Stomach (tissue), 9 donors: ENCODE measurements around the gene SPEF1. TPM values are rescaled to one million over a fixed set of nuclear protein-coding genes. Genes with fewer than 3 reads are reported as not detected.

Experiments used
- DNase-seq, 2 donors: peaks; one replicate each; pipeline versions ENCODE4 v3.0.0 to v3.0.0-alpha.2; 2013 to 2019
- H3K27ac ChIP-seq, 5 donors: fragments of 200-600 bp in 4 of 5; sonication (generic) in 4 of 5; one replicate each; pipeline ENCODE4 v1.5.1; 2013 to 2019; ENCODE audit warnings: mild to moderate bottlenecking in 1 of 5, moderate library complexity in 1 of 5
- H3K27me3 ChIP-seq, 3 donors: fragments of 200-600 bp; sonication (generic); one replicate each; pipeline ENCODE4 v1.5.1; 2017 to 2019; ENCODE audit warnings: mixed run types in 1 of 3
- H3K36me3 ChIP-seq, 4 donors: fragments of 200-600 bp; sonication (generic); 1 replicate in 3 of 4; 2 replicates in 1 of 4; pipeline ENCODE4 v1.5.1; 2016 to 2019
- H3K4me1 ChIP-seq, 4 donors: fragments of 200-600 bp; sonication (generic); one replicate each; pipeline ENCODE4 v1.5.1; 2016 to 2019
- H3K4me3 ChIP-seq, 4 donors: fragments of 200-600 bp; sonication (generic) in 3 of 4; one replicate each; pipeline ENCODE4 v1.5.1; 2016 to 2019; ENCODE audit warnings: mild to moderate bottlenecking in 1 of 4
- H3K9me3 ChIP-seq, 4 donors: fragments of 200-600 bp; sonication (generic); one replicate each; pipeline ENCODE4 v1.5.1; 2016 to 2019
- CTCF ChIP-seq, 7 experiments: fragments of 450-650 bp in 4 of 7; fragments of 200-600 bp in 3 of 7; sonication (generic) in 3 of 7; IDR thresholded peaks; one replicate each; pipeline ENCODE4 v1.5.1; 2016 to 2019; ENCODE audit warnings: antibody characterized with exemption in 7 of 7, control low read depth in 2 of 7, mild to moderate bottlenecking in 1 of 7
- EP300 ChIP-seq: sonication (generic); formaldehyde crosslinking; IDR thresholded peaks from one replicate; pipeline ENCODE4 v1.6.1; 2017; ENCODE audit warnings: antibody characterized with exemption
- POLR2A ChIP-seq, 4 donors: fragments of 450-650 bp; IDR thresholded peaks; one replicate each; pipeline ENCODE4 v1.6.1; 2016; ENCODE audit warnings: antibody characterized with exemption in 4 of 4, control low read depth in 2 of 4, mild to moderate bottlenecking in 1 of 4, moderate library complexity in 1 of 4
- POLR2AphosphoS5 ChIP-seq, 3 donors: sonication (generic); formaldehyde crosslinking; IDR thresholded peaks; one replicate each; pipeline ENCODE4 v1.6.1; 2016; ENCODE audit warnings: antibody characterized with exemption in 3 of 3
- WGBS, 5 donors: extraction: QIAGEN DNeasy Blood & Tissue Kit in 3 of 5; methylation state at CpG; one replicate each; pipeline versions ENCODE4 v1.1.5 to v1.1.7; 2013 to 2018; 5-methylcytosine and 5-hydroxymethylcytosine counted together
- intact Hi-C: fragments of 100-400 bp; cut with DNase I; formaldehyde crosslinking; loops from one replicate; pipeline ENCODE4 v1.15.1; 2023; ENCODE audit warnings: low total_unique reads
- polyA plus RNA-seq, 3 donors: library from polyadenylated mRNA; stranded (reverse); fragments of 200-250 nt; gene quantifications; one replicate each; pipeline ENCODE4 v1.2.3, GENCODE V29; 2013
- total RNA-seq, 5 donors: library from RNA; depleted of rRNA; stranded (reverse); fragments of >200 nt; gene quantifications; one replicate each; pipeline versions ENCODE4 v1.1.0 to v1.2.3, GENCODE V29; 2014 to 2016
- donor health status: healthy with polysubstance abuse.
- donor health status: Bipolar disorder and iron deficiency.
- donor health status: healthy.

SPEF1 gene
- total and polyA plus RNA-seq, 8 donors = 0.18 to 0.19 TPM; not detected in 6

DNA sequence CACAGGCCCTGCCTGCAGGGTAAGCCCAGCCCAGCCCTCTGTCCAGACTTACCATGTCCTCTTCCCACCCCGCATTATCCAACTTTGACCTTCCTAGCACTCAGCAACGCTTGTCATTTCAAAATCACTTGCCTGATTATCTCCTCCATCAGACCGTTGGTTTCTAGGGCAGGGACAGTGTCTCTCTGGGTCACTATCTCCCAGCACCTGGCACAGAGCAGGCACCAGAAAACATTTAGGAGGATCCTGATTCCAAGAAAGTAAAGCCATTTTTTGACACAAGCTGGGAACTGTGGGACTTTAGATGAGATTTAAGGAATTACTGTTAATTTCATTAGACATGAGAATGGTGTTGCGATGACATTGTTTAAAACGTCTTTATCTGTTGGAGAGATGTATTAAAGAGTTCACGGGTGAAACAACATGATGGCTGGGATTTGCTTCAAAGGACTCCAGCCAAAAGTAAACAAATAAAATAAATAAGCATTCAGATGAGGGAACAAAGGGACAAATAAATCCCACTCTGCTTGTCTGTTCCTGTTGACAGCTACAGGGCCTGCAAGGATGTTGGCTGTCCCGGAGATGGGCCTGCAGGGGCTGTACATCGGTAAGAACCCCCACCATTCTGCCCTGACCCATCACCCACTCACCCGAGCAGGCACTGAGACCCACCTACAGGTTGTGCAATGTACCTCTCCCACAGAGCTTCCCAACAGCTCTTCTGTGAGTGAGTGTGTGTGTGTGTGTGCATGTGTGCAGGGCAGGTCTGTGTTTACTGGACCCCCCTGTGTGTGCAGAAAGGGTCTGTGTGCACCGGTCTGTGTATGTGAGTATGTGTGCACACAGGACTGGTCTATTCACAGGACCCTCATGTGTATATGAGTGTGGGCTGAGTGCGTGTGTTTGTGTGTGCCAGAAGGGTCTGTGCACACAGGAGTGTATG is 42.9 kb downstream of the SPEF1 start:
- TF ChIP-seq POLR2AphosphoS5 (IDR thresholded peaks at IDR 0.05) (no peak), POLR2A (IDR thresholded peaks at IDR 0.05) (no peak), EP300 (no peak), CTCF (IDR thresholded peaks at IDR 0.05) (no peak)
- H3K27ac ChIP-seq = peak overlapping the region in 1 of 5 donors; percentile 4
- peak in 1 of 2 donors; percentile 3 for DNase-seq
- H3K9me3 ChIP-seq = no peaks in the 10 kb centered on the region
- intact Hi-C loops = no loop called here
- H3K4me1 ChIP-seq = peaks cover 0 to 11% (median 5%) of the 10 kb centered on the region in 4 donors
- no peaks in the 10 kb centered on the region for H3K36me3 ChIP-seq
- H3K27me3 ChIP-seq = peaks cover 0 to 18% (median 2%) of the 10 kb centered on the region in 3 donors
- no peak overlapping the region for H3K4me3 ChIP-seq
- 50 to 56% (median 55%) methylated on average over 10 to 11 of the region's 11 CpGs for WGBS, 5 donors

GRCh38 chr20:3735768-3736167 is 45.5 kb downstream of the SPEF1 start:
- 52 to 69% (median 61%) methylated on average over 4 of the region's 4 CpGs for WGBS, 5 donors
- Histone ChIP-seq H3K4me3 (no peak overlapping the region), H3K36me3 (no peaks in the 10 kb centered on the region), H3K27me3 (peaks cover 0 to 34% (median 21%) of the 10 kb centered on the region in 3 donors), H3K4me1 (peaks cover 0 to 18% (median 9%) of the 10 kb centered on the region in 4 donors), H3K9me3 (no peaks in the 10 kb centered on the region), H3K27ac (no peak overlapping the region)
- TF ChIP-seq POLR2A (IDR thresholded peaks at IDR 0.05) (no peak), CTCF (IDR thresholded peaks at IDR 0.05) (no peak), POLR2AphosphoS5 (IDR thresholded peaks at IDR 0.05) (no peak), EP300 (no peak)
- intact Hi-C loops = no loop called here
- peak in 1 of 2 donors; percentile 1 for DNase-seq

- whole genome bisulfite sequencing, 5 donors = 46 to 53% (median 47%) methylated on average over 12 of the region's 12 CpGs
- peak overlapping the region in 3 of 5 donors; percentile 20 to 61 (median 57) for H3K27ac ChIP-seq
- H3K4me3 ChIP-seq = peak overlapping the region in 2 of 4 donors; percentile 36 to 39
- no peaks in the 10 kb centered on the region for H3K36me3 ChIP-seq
- no peaks in the 10 kb centered on the region for H3K9me3 ChIP-seq
- intact Hi-C loops = no loop called here
- H3K4me1 ChIP-seq = peaks cover 0 to 18% (median 9%) of the 10 kb centered on the region in 4 donors
- TF ChIP-seq POLR2AphosphoS5 (IDR thresholded peaks at IDR 0.05) = no peak
- TF ChIP-seq CTCF (IDR thresholded peaks at IDR 0.05) = no peak
- TF ChIP-seq EP300 = no peak
- TF ChIP-seq POLR2A (IDR thresholded peaks at IDR 0.05) = no peak
- DNase-seq = peak in 1 of 2 donors; percentile 50
- H3K27me3 ChIP-seq = peaks cover 0 to 42% (median 21%) of the 10 kb centered on the region in 3 donors
Measured at GRCh38 chr20:3734111-3734843, 47.0 kb downstream of the SPEF1 start.
